Measurements from ENCODE around the gene IRX4.

Gene IRX4

GRCh38 chr5:1882337-1883119 lies at the start of gene IRX4:
Gene IRX4, minus strand, starts transcription at chr5:1882925. Its CDS starts 278 bp downstream, at chr5:1882647.
- no peak for FAIRE-seq

- no peak for FAIRE-seq
Observed at GRCh38 chr5:1931604-1932231, 49.0 kb upstream of the IRX4 start.

GRCh38 chr5:1930880-1931603 lies 48.3 kb upstream of the IRX4 start:
- FAIRE-seq: no peak

- FAIRE-seq: no peak
Observed at GRCh38 chr5:1930501-1930879, 47.8 kb upstream of the IRX4 start.

- FAIRE-seq: no peak
Observed at GRCh38 chr5:1929108-1929991, 46.6 kb upstream of the IRX4 start.

- no peak for FAIRE-seq
Observed at GRCh38 chr5:1926471-1927341, 44.0 kb upstream of the IRX4 start.

GRCh38 chr5:1926071-1926440 lies 43.3 kb upstream of the IRX4 start:
- FAIRE-seq: no peak

GRCh38 chr5:1925111-1926070 lies 42.7 kb upstream of the IRX4 start:
- no peak for FAIRE-seq

GRCh38 chr5:1923766-1924165 lies 41.0 kb upstream of the IRX4 start:
- FAIRE-seq: no peak

- no peak for FAIRE-seq
Observed at GRCh38 chr5:1923341-1923740, 40.6 kb upstream of the IRX4 start.

- no peak for FAIRE-seq
Observed at GRCh38 chr5:1921711-1922110, 39.0 kb upstream of the IRX4 start.

GRCh38 chr5:1919750-1920149 lies 37.0 kb upstream of the IRX4 start:
- no peak for FAIRE-seq

- FAIRE-seq: no peak
Observed at GRCh38 chr5:1919209-1919566, 36.5 kb upstream of the IRX4 start.

GRCh38 chr5:1918488-1919208 lies 35.9 kb upstream of the IRX4 start:
- FAIRE-seq: no peak

- no peak for FAIRE-seq
Observed at GRCh38 chr5:1917830-1918487, 35.2 kb upstream of the IRX4 start.

- FAIRE-seq: no peak
Observed at GRCh38 chr5:1916041-1917001, 33.6 kb upstream of the IRX4 start.

- FAIRE-seq: no peak
Observed at GRCh38 chr5:1915316-1915715, 32.6 kb upstream of the IRX4 start.

- FAIRE-seq: no peak
Observed at GRCh38 chr5:1914471-1914870, 31.7 kb upstream of the IRX4 start.
